HG03135 (cell line): ENCODE results near the gene TAGLN2.
"Not testable (repeated sequence)": the region's sequence is repeated elsewhere in the genome, so short reads cannot be mapped to it uniquely, and the experiment has no call there.

ENCODE experiments used
- ATAC-seq: cut with Tn5 transposase; IDR thresholded peaks from one replicate; pipeline ENCODE4 v1.9.1; 2021; ENCODE audit warnings: mild to moderate bottlenecking, moderate library complexity; ENCODE audit not compliant: unreplicated experiment

Gene TAGLN2

GRCh38 chr1:159902541-159902940 is 22.8 kb downstream of the TAGLN2 start:
- no peak for ATAC-seq

GRCh38 chr1:159900755-159901360 is 24.4 kb downstream of the TAGLN2 start:
- no peak for ATAC-seq

- ATAC-seq: no peak
Observed at GRCh38 chr1:159900086-159900680, 25.1 kb downstream of the TAGLN2 start, which contains the start of gene CFAP45. Gene CFAP45 (minus strand): TSS chr1:159900165. CDS start chr1:159900098, 67 bp downstream.

- ATAC-seq: not testable (repeated sequence)
Observed at GRCh38 chr1:159899634-159900033, 25.7 kb downstream of the TAGLN2 start.

- no peak for ATAC-seq
Observed at GRCh38 chr1:159898527-159898926, 26.8 kb downstream of the TAGLN2 start.

GRCh38 chr1:159897962-159898361 is 27.3 kb downstream of the TAGLN2 start:
- ATAC-seq: no peak

- no peak for ATAC-seq
Observed at GRCh38 chr1:159896546-159896930, 28.8 kb downstream of the TAGLN2 start.

GRCh38 chr1:159895836-159896545 is 29.3 kb downstream of the TAGLN2 start:
- ATAC-seq: no peak

- no peak for ATAC-seq
Observed at GRCh38 chr1:159895286-159895685, 30.0 kb downstream of the TAGLN2 start.

GRCh38 chr1:159892944-159893343 is 32.4 kb downstream of the TAGLN2 start:
- ATAC-seq: no peak

- ATAC-seq: peak; percentile 44
Observed at GRCh38 chr1:159891275-159892157, 33.8 kb downstream of the TAGLN2 start.

GRCh38 chr1:159890390-159890789 is 34.9 kb downstream of the TAGLN2 start:
- ATAC-seq: no peak

- ATAC-seq: peak; percentile 93
Observed at GRCh38 chr1:159889821-159890252, 35.5 kb downstream of the TAGLN2 start.

GRCh38 chr1:159889202-159889601 is 36.1 kb downstream of the TAGLN2 start:
- no peak for ATAC-seq

- ATAC-seq: no peak
Observed at GRCh38 chr1:159884296-159884695, 41.0 kb downstream of the TAGLN2 start.

- ATAC-seq: no peak
Observed at GRCh38 chr1:159883134-159883533, 42.2 kb downstream of the TAGLN2 start.

- no peak for ATAC-seq
Observed at GRCh38 chr1:159882527-159882862, 42.8 kb downstream of the TAGLN2 start.

- ATAC-seq: no peak
Observed at GRCh38 chr1:159881622-159882526, 43.4 kb downstream of the TAGLN2 start.

GRCh38 chr1:159880430-159880829 is 44.9 kb downstream of the TAGLN2 start:
- no peak for ATAC-seq

GRCh38 chr1:159879977-159880376 is 45.3 kb downstream of the TAGLN2 start:
- ATAC-seq: no peak
